GM23248 (cell line): Measurements from ENCODE around the gene CACNG1. TPM values are rescaled to one million over a fixed set of nuclear protein-coding genes. Genes with fewer than 3 reads are reported as not detected.

Experiments used
- DNase-seq: peaks from one replicate; pipeline ENCODE4 v3.0.0-alpha.2; 2015
- H2AFZ ChIP-seq: fragments of 200-600 bp; sonication (generic); 2 replicates; pipeline ENCODE4 v1.6.1; 2016; ENCODE audit warnings: antibody characterized with exemption
- H3F3A ChIP-seq: fragments of 200-600 bp; sonication (generic); 2 replicates; pipeline ENCODE4 v1.6.1; 2016; ENCODE audit warnings: mild to moderate bottlenecking, antibody characterized with exemption, mixed run types; ENCODE audit not compliant: insufficient read depth
- H3K27ac ChIP-seq: fragments of 200-600 bp; sonication (generic); 2 replicates; pipeline ENCODE4 v1.5.1; 2016; ENCODE audit warnings: mild to moderate bottlenecking
- H3K27me3 ChIP-seq: fragments of 200-600 bp; sonication (generic); replicated peaks from 2 replicates; pipeline ENCODE4 v1.6.1; 2016; ENCODE audit warnings: mild to moderate bottlenecking; ENCODE audit not compliant: insufficient read depth
- H3K36me3 ChIP-seq: fragments of 200-600 bp; sonication (generic); 2 replicates; pipeline ENCODE4 v1.6.1; 2016; ENCODE audit warnings: low read depth, mild to moderate bottlenecking
- H3K4me1 ChIP-seq: fragments of 200-600 bp; sonication (generic); 2 replicates; pipeline ENCODE4 v1.6.1; 2016; ENCODE audit warnings: mild to moderate bottlenecking; ENCODE audit not compliant: insufficient read depth
- H3K4me2 ChIP-seq: fragments of 200-600 bp; sonication (generic); one replicate; pipeline ENCODE4 v1.6.1; 2016; ENCODE audit warnings: mild to moderate bottlenecking; ENCODE audit not compliant: unreplicated experiment
- H3K4me3 ChIP-seq: fragments of 200-600 bp; sonication (generic); 2 replicates; pipeline ENCODE4 v1.5.1; 2016; ENCODE audit warnings: mild to moderate bottlenecking
- H3K79me2 ChIP-seq: fragments of 200-600 bp; sonication (generic); 2 replicates; pipeline ENCODE4 v1.6.1; 2016; ENCODE audit warnings: mild to moderate bottlenecking; ENCODE audit not compliant: insufficient read depth
- H3K9ac ChIP-seq: fragments of 200-600 bp; sonication (generic); 2 replicates; pipeline ENCODE4 v1.6.1; 2016; ENCODE audit warnings: mild to moderate bottlenecking
- H3K9me2 ChIP-seq: fragments of 200-600 bp; sonication (generic); 2 replicates; pipeline ENCODE4 v1.6.1; 2016; ENCODE audit warnings: mixed run types, mild to moderate bottlenecking, moderate library complexity; ENCODE audit not compliant: insufficient read depth
- H3K9me3 ChIP-seq: fragments of 200-600 bp; sonication (generic); one replicate; pipeline ENCODE4 v1.6.1; 2017; ENCODE audit warnings: low read depth
- H4K20me1 ChIP-seq: fragments of 200-600 bp; sonication (generic); 2 replicates; pipeline ENCODE4 v1.6.0; 2016; ENCODE audit not compliant: insufficient read depth
- EZH2 ChIP-seq: fragments of 200-600 bp; sonication (generic); IDR thresholded peaks from 2 replicates; pipeline ENCODE4 v1.6.1; 2018; ENCODE audit warnings: antibody characterized with exemption, mild to moderate bottlenecking; ENCODE audit not compliant: insufficient read depth, poor library complexity, severe bottlenecking
- EZH2phosphoT487 ChIP-seq: fragments of 200-600 bp; sonication (generic); IDR thresholded peaks from 2 replicates; pipeline ENCODE4 v1.6.1; 2018; ENCODE audit warnings: antibody characterized with exemption, moderate library complexity, mild to moderate bottlenecking, low read depth; ENCODE audit not compliant: insufficient read depth
- WGBS, 2 experiments: methylation state at CpG; one replicate each; pipeline ENCODE4 v1.1.6; 2015 to 2017; ENCODE audit warnings: low lambda C conversion rate in 2 of 2, low coverage in 1 of 2; ENCODE audit errors: missing lambda C conversion rate in 2 of 2; 5-methylcytosine and 5-hydroxymethylcytosine counted together
- in situ Hi-C: fragments of 300-500 bp; cut with MboI; formaldehyde crosslinking; loops from 2 replicates; pipeline ENCODE4 v1.15.0; 2020
- polyA plus RNA-seq: library from polyadenylated mRNA; unstranded; fragments of >200 nt; fragmentation: Nextera tagmentation; extraction: Ambion mirVana; gene quantifications from 2 replicates; pipeline ENCODE4 v1.2.1, GENCODE V29; 2016
- total RNA-seq: library from RNA; depleted of rRNA; stranded (reverse); fragments of >200 nt; shearing (Covaris generic); gene quantifications from 2 replicates; pipeline ENCODE4 v1.2.3, GENCODE V29; 2014

The CACNG1 gene
- total and polyA plus RNA-seq, 2 experiments from 2014 or later: not detected

- Histone ChIP-seq H3K4me1 (no peaks in the 10 kb centered on the region), H2AFZ (no peak overlapping the region), H3K4me3 (no peak overlapping the region), H3K9ac (no peak overlapping the region), H4K20me1 (no peaks in the 10 kb centered on the region), H3K36me3 (no peaks in the 10 kb centered on the region), H3K9me3 (no peaks in the 10 kb centered on the region), H3K4me2 (no peak overlapping the region), H3K27ac (no peak overlapping the region), H3K27me3 (peaks cover 15% of the 10 kb centered on the region), H3F3A (no peaks in the 10 kb centered on the region), H3K79me2 (no peaks in the 10 kb centered on the region), H3K9me2 (no peaks in the 10 kb centered on the region)
- no peak for DNase-seq
- 55 to 57% methylated on average over 7 of the region's 7 CpGs for WGBS, 2 experiments
- in situ Hi-C loops: no loop called here
- TF ChIP-seq EZH2 (no peak), EZH2phosphoT487 (no peak)
These were observed 2.8 kb upstream of the CACNG1 start for GRCh38 chr17:67041531-67041930.

GRCh38 chr17:67041941-67042899 lies 2.1 kb upstream of the CACNG1 start:
- H3K4me1 ChIP-seq: no peaks in the 10 kb centered on the region
- no peaks in the 10 kb centered on the region for H3K36me3 ChIP-seq
- H3K79me2 ChIP-seq: no peaks in the 10 kb centered on the region
- H3K27me3 ChIP-seq: peaks cover 15% of the 10 kb centered on the region
- H3K9me2 ChIP-seq: no peaks in the 10 kb centered on the region
- no peak overlapping the region for H2AFZ ChIP-seq
- no peaks in the 10 kb centered on the region for H4K20me1 ChIP-seq
- H3K27ac ChIP-seq: no peak overlapping the region
- in situ Hi-C loops: no loop called here
- H3K9me3 ChIP-seq: no peaks in the 10 kb centered on the region
- no peak overlapping the region for H3K9ac ChIP-seq
- H3F3A ChIP-seq: no peaks in the 10 kb centered on the region
- no peak overlapping the region for H3K4me3 ChIP-seq
- TF ChIP-seq EZH2: no peak
- WGBS, 2 experiments: 53 to 58% methylated on average over 11 of the region's 11 CpGs
- H3K4me2 ChIP-seq: no peak overlapping the region
- no peak for DNase-seq

- peaks cover 15% of the 10 kb centered on the region for H3K27me3 ChIP-seq
- in situ Hi-C loops: no loop called here
- H4K20me1 ChIP-seq: no peaks in the 10 kb centered on the region
- H3K4me1 ChIP-seq: no peaks in the 10 kb centered on the region
- no peaks in the 10 kb centered on the region for H3K9me2 ChIP-seq
- TF ChIP-seq EZH2 (no peak), EZH2phosphoT487 (no peak)
- no peak overlapping the region for H3K27ac ChIP-seq
- peak; percentile 8 for DNase-seq
- peaks cover under 1% of the 10 kb centered on the region for H3K9me3 ChIP-seq
- no peaks in the 10 kb centered on the region for H3F3A ChIP-seq
- H2AFZ ChIP-seq: no peak overlapping the region
- no peak overlapping the region for H3K4me3 ChIP-seq
- H3K36me3 ChIP-seq: no peaks in the 10 kb centered on the region
- no peaks in the 10 kb centered on the region for H3K79me2 ChIP-seq
- no peak overlapping the region for H3K4me2 ChIP-seq
- 52 to 55% methylated on average over 12 of the region's 12 CpGs for WGBS, 2 experiments
- no peak overlapping the region for H3K9ac ChIP-seq
These were observed 1.1 kb upstream of the CACNG1 start for GRCh38 chr17:67043283-67043682.

GRCh38 chr17:67044940-67045339 lies 586 bp downstream of the CACNG1 start:
- H3K36me3 ChIP-seq: no peaks in the 10 kb centered on the region
- in situ Hi-C loops: no loop called here
- no peak overlapping the region for H3K9ac ChIP-seq
- no peaks in the 10 kb centered on the region for H3K9me2 ChIP-seq
- no peak overlapping the region for H2AFZ ChIP-seq
- no peak for TF ChIP-seq EZH2phosphoT487
- no peak for TF ChIP-seq EZH2
- peaks cover 5% of the 10 kb centered on the region for H3K9me3 ChIP-seq
- H3K4me3 ChIP-seq: no peak overlapping the region
- H4K20me1 ChIP-seq: no peaks in the 10 kb centered on the region
- DNase-seq: no peak
- H3K4me2 ChIP-seq: no peak overlapping the region
- no peak overlapping the region for H3K27ac ChIP-seq
- no peaks in the 10 kb centered on the region for H3K79me2 ChIP-seq
- H3K27me3 ChIP-seq: peaks cover 10% of the 10 kb centered on the region
- 36 to 43% methylated on average over 5 of the region's 5 CpGs for WGBS, 2 experiments
- no peaks in the 10 kb centered on the region for H3K4me1 ChIP-seq
- H3F3A ChIP-seq: no peaks in the 10 kb centered on the region
